Parathyroid adenoma (tissue), 2 donors: Measurements from ENCODE around the gene VIL1.

Experiments used
- H2AFZ ChIP-seq: fragments of 300-600 bp; sonication (generic); one replicate; pipeline ENCODE4 v1.7.0; 2017; ENCODE audit warnings: antibody characterized with exemption, mild to moderate bottlenecking
- H3K27ac ChIP-seq: fragments of 300-600 bp; sonication (generic); one replicate; pipeline ENCODE4 v1.7.0; 2017
- H3K27me3 ChIP-seq: fragments of 300-600 bp; sonication (generic); one replicate; pipeline ENCODE4 v1.7.0; 2017; ENCODE audit warnings: low read length; ENCODE audit not compliant: control insufficient read depth, insufficient read depth
- H3K36me3 ChIP-seq: fragments of 300-600 bp; sonication (generic); one replicate; pipeline ENCODE4 v1.7.0; 2017; ENCODE audit warnings: low read length; ENCODE audit not compliant: control insufficient read depth, insufficient read depth
- H3K4me1 ChIP-seq: fragments of 300-600 bp; sonication (generic); one replicate; pipeline ENCODE4 v1.7.0; 2017; ENCODE audit warnings: control low read depth
- H3K4me2 ChIP-seq: fragments of 300-600 bp; sonication (generic); one replicate; pipeline ENCODE4 v1.7.0; 2017; ENCODE audit warnings: low read length
- H3K4me3 ChIP-seq: fragments of 300-600 bp; sonication (generic); one replicate; pipeline ENCODE4 v1.7.0; 2017; ENCODE audit warnings: low read depth, low read length
- H3K79me2 ChIP-seq: fragments of 300-600 bp; sonication (generic); one replicate; pipeline ENCODE4 v1.7.0; 2017; ENCODE audit warnings: control low read depth
- H3K9ac ChIP-seq: fragments of 300-600 bp; sonication (generic); one replicate; pipeline ENCODE4 v1.7.0; 2017; ENCODE audit warnings: mild to moderate bottlenecking
- H3K9me3 ChIP-seq: fragments of 300-600 bp; sonication (generic); one replicate; pipeline ENCODE4 v1.7.0; 2017; ENCODE audit warnings: low read length; ENCODE audit not compliant: control insufficient read depth
- CTCF ChIP-seq: fragments of 300-600 bp; sonication (generic); IDR thresholded peaks from one replicate; pipeline ENCODE4 v1.7.0; 2017; ENCODE audit warnings: antibody characterized with exemption, mild to moderate bottlenecking
- donor health status: primary hyperparathyroidism.

The VIL1 gene

GRCh38 chr2:218444692-218445357, 25.9 kb downstream of the VIL1 start:
- Histone ChIP-seq H3K9me3 (no peaks in the 10 kb centered on the region), H3K36me3 (no peaks in the 10 kb centered on the region), H3K4me1 (peaks cover 10% of the 10 kb centered on the region), H3K27ac (no peak overlapping the region), H3K9ac (no peak overlapping the region), H3K4me2 (no peak overlapping the region), H3K27me3 (no peaks in the 10 kb centered on the region), H3K4me3 (no peak overlapping the region), H2AFZ (no peak overlapping the region), H3K79me2 (no peaks in the 10 kb centered on the region)
- no peak for TF ChIP-seq CTCF

- H3K9ac ChIP-seq = no peak overlapping the region
- no peak overlapping the region for H2AFZ ChIP-seq
- H3K79me2 ChIP-seq = no peaks in the 10 kb centered on the region
- H3K9me3 ChIP-seq = no peaks in the 10 kb centered on the region
- peaks cover 10% of the 10 kb centered on the region for H3K4me1 ChIP-seq
- no peak overlapping the region for H3K4me2 ChIP-seq
- H3K27ac ChIP-seq = no peak overlapping the region
- H3K27me3 ChIP-seq = no peaks in the 10 kb centered on the region
- no peaks in the 10 kb centered on the region for H3K36me3 ChIP-seq
- TF ChIP-seq CTCF = no peak
- no peak overlapping the region for H3K4me3 ChIP-seq
These were observed 26.7 kb downstream of the VIL1 start for GRCh38 chr2:218445602-218446001.

- H3K36me3 ChIP-seq = no peaks in the 10 kb centered on the region
- H2AFZ ChIP-seq = no peak overlapping the region
- peaks cover 10% of the 10 kb centered on the region for H3K4me1 ChIP-seq
- H3K4me3 ChIP-seq = no peak overlapping the region
- H3K4me2 ChIP-seq = no peak overlapping the region
- H3K27me3 ChIP-seq = no peaks in the 10 kb centered on the region
- no peak overlapping the region for H3K27ac ChIP-seq
- no peak overlapping the region for H3K9ac ChIP-seq
- no peaks in the 10 kb centered on the region for H3K9me3 ChIP-seq
- no peaks in the 10 kb centered on the region for H3K79me2 ChIP-seq
- TF ChIP-seq CTCF = no peak
These were observed 27.6 kb downstream of the VIL1 start for GRCh38 chr2:218446547-218446946.

GRCh38 chr2:218447072-218447471, 28.1 kb downstream of the VIL1 start:
- Histone ChIP-seq H3K79me2 (no peaks in the 10 kb centered on the region), H2AFZ (no peak overlapping the region), H3K4me1 (peaks cover 10% of the 10 kb centered on the region), H3K4me3 (no peak overlapping the region), H3K4me2 (no peak overlapping the region), H3K9ac (no peak overlapping the region), H3K27me3 (no peaks in the 10 kb centered on the region), H3K36me3 (no peaks in the 10 kb centered on the region), H3K27ac (no peak overlapping the region), H3K9me3 (no peaks in the 10 kb centered on the region)
- TF ChIP-seq CTCF = no peak

- no peak overlapping the region for H2AFZ ChIP-seq
- no peaks in the 10 kb centered on the region for H3K79me2 ChIP-seq
- H3K4me3 ChIP-seq = no peak overlapping the region
- H3K27me3 ChIP-seq = no peaks in the 10 kb centered on the region
- no peaks in the 10 kb centered on the region for H3K9me3 ChIP-seq
- no peaks in the 10 kb centered on the region for H3K36me3 ChIP-seq
- no peak overlapping the region for H3K27ac ChIP-seq
- H3K4me2 ChIP-seq = no peak overlapping the region
- peaks cover 7% of the 10 kb centered on the region for H3K4me1 ChIP-seq
- TF ChIP-seq CTCF = no peak
- no peak overlapping the region for H3K9ac ChIP-seq
These were observed 30.0 kb downstream of the VIL1 start for GRCh38 chr2:218448934-218449333.
